ENCODE results near the gene IDI1. TPM values are rescaled to one million over a fixed set of nuclear protein-coding genes. Genes with fewer than 3 reads are reported as not detected.

The IDI1 gene
- total and polyA plus RNA-seq, 2 experiments from 2014 or later = 33.7 to 42.9 TPM

DNA sequence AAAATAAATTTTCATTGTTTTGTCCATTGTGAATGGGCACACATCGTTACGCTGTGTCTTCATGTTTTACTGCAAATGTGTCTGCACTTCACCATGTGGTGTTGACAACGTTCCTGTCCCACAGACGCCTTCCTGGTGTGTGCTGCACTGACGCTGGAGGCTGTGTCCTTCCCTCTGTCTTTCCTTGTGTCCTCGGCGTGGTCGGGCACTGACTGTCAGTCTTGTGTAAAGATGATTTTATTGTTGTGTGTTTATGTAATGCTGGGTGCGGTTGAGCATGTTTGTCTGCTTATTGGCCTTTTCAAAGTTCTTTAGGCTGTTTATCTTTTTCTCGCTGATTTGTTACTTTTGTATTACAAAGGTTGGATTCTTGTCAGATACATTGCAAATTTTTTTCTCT lies 41.3 kb downstream of the IDI1 start:
- H2AFZ ChIP-seq = no peak overlapping the region
- H3K9me2 ChIP-seq (ENCODE audit: insufficient read depth) = no peaks in the 10 kb centered on the region
- peaks cover 67% of the 10 kb centered on the region for H3K36me3 ChIP-seq (ENCODE audit: low read depth)
- DNase-seq = no peak
- no peak overlapping the region for H3K4me2 ChIP-seq (ENCODE audit: unreplicated experiment)
- H3K27me3 ChIP-seq (replicated peaks; ENCODE audit: insufficient read depth) = no peaks in the 10 kb centered on the region
- H3K4me3 ChIP-seq = no peak overlapping the region
- TF ChIP-seq EZH2phosphoT487 (IDR thresholded peaks at IDR 0.05; ENCODE audit: insufficient read depth, low read depth) (no peak), EZH2 (IDR thresholded peaks at IDR 0.05; ENCODE audit: insufficient read depth, poor library complexity, severe bottlenecking) (no peak)
- no peaks in the 10 kb centered on the region for H4K20me1 ChIP-seq (ENCODE audit: insufficient read depth)
- no peak overlapping the region for H3K27ac ChIP-seq
- 84 to 88% methylated on average over 10 of the region's 10 CpGs for WGBS, 2 experiments (ENCODE audit: low coverage in 1 of 2, low lambda C conversion rate in 2 of 2, missing lambda C conversion rate in 2 of 2)
- H3K79me2 ChIP-seq (ENCODE audit: insufficient read depth) = peaks cover 72% of the 10 kb centered on the region
- no peaks in the 10 kb centered on the region for H3K4me1 ChIP-seq (ENCODE audit: insufficient read depth)
- no peak overlapping the region for H3K9ac ChIP-seq
- in situ Hi-C loops (cut with MboI) = no loop called here
- H3K9me3 ChIP-seq (ENCODE audit: low read depth) = no peaks in the 10 kb centered on the region
- peaks cover 6% of the 10 kb centered on the region; the same call in 1 of the 2 replicates for H3F3A ChIP-seq (ENCODE audit: insufficient read depth)

DNA sequence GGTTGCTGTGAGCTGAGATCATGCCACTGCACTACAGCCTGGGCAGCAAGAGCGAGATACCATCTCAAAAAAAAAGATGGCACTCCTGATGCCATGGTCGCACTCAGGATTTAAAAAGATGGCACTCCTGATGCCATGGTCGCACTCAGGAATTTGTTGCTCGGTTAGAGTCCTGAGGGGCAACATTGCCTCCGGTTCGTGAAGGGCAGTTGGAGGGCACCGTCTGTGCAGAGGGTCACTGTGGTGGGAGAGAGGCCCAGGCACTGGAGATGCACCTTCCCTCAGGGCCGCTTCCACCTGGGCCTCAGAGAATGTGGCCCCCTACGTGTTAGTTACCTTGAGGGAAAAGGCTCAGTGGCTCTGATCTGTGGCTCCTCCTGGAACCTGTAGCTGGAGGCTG lies 42.3 kb downstream of the IDI1 start:
- peaks cover 81% of the 10 kb centered on the region for H3K79me2 ChIP-seq (ENCODE audit: insufficient read depth)
- DNase-seq = no peak
- in situ Hi-C loops (cut with MboI) = no loop called here
- H3K4me1 ChIP-seq (ENCODE audit: insufficient read depth) = no peaks in the 10 kb centered on the region
- H3K36me3 ChIP-seq (ENCODE audit: low read depth) = peaks cover 68% of the 10 kb centered on the region
- peaks cover 7% of the 10 kb centered on the region; the same call in 1 of the 2 replicates for H3F3A ChIP-seq (ENCODE audit: insufficient read depth)
- H3K9me2 ChIP-seq (ENCODE audit: insufficient read depth) = no peaks in the 10 kb centered on the region
- H3K9ac ChIP-seq = no peak overlapping the region
- H3K4me3 ChIP-seq = no peak overlapping the region
- H3K27ac ChIP-seq = no peak overlapping the region
- no peaks in the 10 kb centered on the region for H4K20me1 ChIP-seq (ENCODE audit: insufficient read depth)
- WGBS, 2 experiments (ENCODE audit: low coverage in 1 of 2, low lambda C conversion rate in 2 of 2, missing lambda C conversion rate in 2 of 2) = 89 to 92% methylated on average over 9 of the region's 9 CpGs
- no peaks in the 10 kb centered on the region for H3K27me3 ChIP-seq (replicated peaks; ENCODE audit: insufficient read depth)
- no peaks in the 10 kb centered on the region for H3K9me3 ChIP-seq (ENCODE audit: low read depth)
- no peak for TF ChIP-seq EZH2 (IDR thresholded peaks at IDR 0.05; ENCODE audit: insufficient read depth, poor library complexity, severe bottlenecking)
- TF ChIP-seq EZH2phosphoT487 (IDR thresholded peaks at IDR 0.05; ENCODE audit: insufficient read depth, low read depth) = no peak
- H2AFZ ChIP-seq = no peak overlapping the region
- no peak overlapping the region for H3K4me2 ChIP-seq (ENCODE audit: unreplicated experiment)

- H3K9ac ChIP-seq = no peak overlapping the region
- H3K27ac ChIP-seq = no peak overlapping the region
- WGBS, 2 experiments (ENCODE audit: low coverage in 1 of 2, low lambda C conversion rate in 2 of 2, missing lambda C conversion rate in 2 of 2) = 90 to 94% methylated on average over 8 to 9 of the region's 9 CpGs
- H3K27me3 ChIP-seq (replicated peaks; ENCODE audit: insufficient read depth) = no peaks in the 10 kb centered on the region
- H3F3A ChIP-seq (ENCODE audit: insufficient read depth) = peaks cover 13% of the 10 kb centered on the region; the same call in 1 of the 2 replicates
- in situ Hi-C loops (cut with MboI) = no loop called here
- DNase-seq = no peak
- no peaks in the 10 kb centered on the region for H3K9me2 ChIP-seq (ENCODE audit: insufficient read depth)
- H4K20me1 ChIP-seq (ENCODE audit: insufficient read depth) = no peaks in the 10 kb centered on the region; the same call in 1 of the 2 replicates
- peaks cover 76% of the 10 kb centered on the region for H3K36me3 ChIP-seq (ENCODE audit: low read depth)
- no peak overlapping the region for H3K4me3 ChIP-seq
- no peaks in the 10 kb centered on the region for H3K4me1 ChIP-seq (ENCODE audit: insufficient read depth)
- H3K9me3 ChIP-seq (ENCODE audit: low read depth) = no peaks in the 10 kb centered on the region
- H3K79me2 ChIP-seq (ENCODE audit: insufficient read depth) = peaks cover 96% of the 10 kb centered on the region
- TF ChIP-seq EZH2 (IDR thresholded peaks at IDR 0.05; ENCODE audit: insufficient read depth, poor library complexity, severe bottlenecking) (no peak), EZH2phosphoT487 (IDR thresholded peaks at IDR 0.05; ENCODE audit: insufficient read depth, low read depth) (no peak)
- no peak overlapping the region for H2AFZ ChIP-seq
- H3K4me2 ChIP-seq (ENCODE audit: unreplicated experiment) = no peak overlapping the region
Measured at GRCh38 chr10:1003884-1004670, 44.8 kb downstream of the IDI1 start.

- H3K27me3 ChIP-seq (replicated peaks; ENCODE audit: insufficient read depth) = no peaks in the 10 kb centered on the region
- H3K9me2 ChIP-seq (ENCODE audit: insufficient read depth) = no peaks in the 10 kb centered on the region
- H3F3A ChIP-seq (ENCODE audit: insufficient read depth) = peaks cover 10% of the 10 kb centered on the region; the same call in 1 of the 2 replicates
- H3K27ac ChIP-seq = no peak overlapping the region
- no peaks in the 10 kb centered on the region; the same call in 1 of the 2 replicates for H4K20me1 ChIP-seq (ENCODE audit: insufficient read depth)
- TF ChIP-seq EZH2phosphoT487 (IDR thresholded peaks at IDR 0.05; ENCODE audit: insufficient read depth, low read depth) (no peak), EZH2 (IDR thresholded peaks at IDR 0.05; ENCODE audit: insufficient read depth, poor library complexity, severe bottlenecking) (no peak)
- no peak overlapping the region for H2AFZ ChIP-seq
- no peaks in the 10 kb centered on the region for H3K4me1 ChIP-seq (ENCODE audit: insufficient read depth)
- peaks cover 96% of the 10 kb centered on the region for H3K79me2 ChIP-seq (ENCODE audit: insufficient read depth)
- no peak overlapping the region for H3K4me2 ChIP-seq (ENCODE audit: unreplicated experiment)
- H3K9ac ChIP-seq = no peak overlapping the region
- H3K4me3 ChIP-seq = no peak overlapping the region
- no peak for DNase-seq
- peaks cover 74% of the 10 kb centered on the region for H3K36me3 ChIP-seq (ENCODE audit: low read depth)
- no peaks in the 10 kb centered on the region for H3K9me3 ChIP-seq (ENCODE audit: low read depth)
- WGBS, 2 experiments (ENCODE audit: low coverage in 1 of 2, low lambda C conversion rate in 2 of 2, missing lambda C conversion rate in 2 of 2) = 97 to 99% methylated on average over 5 of the region's 5 CpGs
- in situ Hi-C loops (cut with MboI) = no loop called here
Measured at GRCh38 chr10:1002425-1003006, 46.4 kb downstream of the IDI1 start.
